NT2/D1 (cell line): ENCODE measurements around the gene TMED7.

Experiments used
- YY1 ChIP-seq: IDR thresholded peaks from 2 replicates; pipeline ENCODE4 v1.6.1; 2011; ENCODE audit not compliant: insufficient read length, insufficient read depth
- ZNF274 ChIP-seq: IDR thresholded peaks from 2 replicates; pipeline ENCODE4 v1.6.1; 2011; ENCODE audit warnings: mild to moderate bottlenecking, low read depth, low read length

GRCh38 chr5:115673596-115673995 is 47.8 kb upstream of the TMED7 start:
- TF ChIP-seq ZNF274: no peak
- TF ChIP-seq YY1: no peak
